HG03095 (cell line): ENCODE measurements around the gene TOM1L1.

Source experiments
- ATAC-seq: cut with Tn5 transposase; IDR thresholded peaks from one replicate; pipeline ENCODE4 v1.9.1; 2021; ENCODE audit warnings: moderate library complexity; ENCODE audit not compliant: unreplicated experiment

The TOM1L1 gene

GRCh38 chr17:54985476-54985875, 84.8 kb downstream of the TOM1L1 start:
- no peak for ATAC-seq

GRCh38 chr17:54990118-54990517, 89.5 kb downstream of the TOM1L1 start:
- ATAC-seq = no peak

DNA sequence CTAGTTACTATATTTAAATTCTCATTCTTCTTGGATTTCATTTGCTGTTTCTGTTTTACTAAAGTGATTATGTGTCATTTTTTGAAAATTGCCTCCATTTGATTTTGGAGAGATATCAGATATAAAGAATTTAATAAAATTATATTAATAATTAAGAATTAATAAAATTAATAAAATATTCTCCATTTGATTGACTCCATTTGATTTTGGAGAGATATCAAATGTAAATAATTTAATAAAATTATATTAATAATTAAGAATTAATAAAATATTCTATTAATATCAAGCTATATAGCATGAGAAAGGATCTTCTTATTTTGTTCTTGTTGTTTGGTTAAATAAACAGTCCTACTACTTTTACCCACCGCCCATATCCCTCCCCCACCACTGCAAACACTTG, 90.9 kb downstream of the TOM1L1 start:
- ATAC-seq = no peak

GRCh38 chr17:54992797-54993639, 92.4 kb downstream of the TOM1L1 start:
- ATAC-seq = peak; percentile 72

GRCh38 chr17:54996441-54996840, 95.8 kb downstream of the TOM1L1 start:
- ATAC-seq = no peak

GRCh38 chr17:55002458-55002857, 101.8 kb downstream of the TOM1L1 start:
- ATAC-seq = no peak

DNA sequence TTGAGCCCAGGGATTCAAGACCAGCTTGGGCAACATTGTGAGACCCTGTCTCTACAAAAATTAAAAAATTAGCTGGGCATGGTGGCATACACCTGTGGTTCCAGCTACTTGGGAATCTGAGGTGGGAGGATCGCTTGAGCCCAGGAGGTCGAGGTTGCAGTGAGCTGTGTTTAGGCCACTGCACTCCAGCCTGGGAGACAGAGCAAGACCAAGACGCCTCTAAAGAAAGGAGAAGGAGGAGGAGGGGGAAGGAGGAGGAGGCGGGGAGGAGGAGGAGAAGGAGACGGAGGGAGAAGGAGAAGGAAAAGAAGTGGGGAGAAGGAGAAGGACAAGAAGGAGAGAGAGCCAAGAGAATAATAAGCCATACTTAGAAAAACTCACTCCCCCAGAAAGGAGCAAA, 103.8 kb downstream of the TOM1L1 start:
- ATAC-seq = no peak

DNA sequence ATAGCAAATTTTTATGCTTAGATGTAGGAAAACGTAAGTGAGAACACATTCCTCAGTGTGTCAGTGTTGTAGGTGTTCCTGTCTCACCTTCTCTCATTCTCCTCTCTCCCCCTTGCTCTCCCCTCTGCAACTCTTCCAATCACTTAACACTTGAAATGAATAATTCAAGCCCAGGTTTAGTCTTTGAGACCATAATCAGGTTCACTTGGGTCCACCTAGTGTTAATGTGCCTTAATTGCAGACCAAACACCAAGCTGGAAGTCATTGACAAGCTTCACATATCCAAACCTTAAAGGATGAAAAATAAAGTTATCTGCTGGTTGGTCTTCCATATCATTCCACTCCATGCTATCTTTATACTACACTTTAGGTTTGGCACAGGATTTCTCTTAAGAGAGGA, 104.9 kb downstream of the TOM1L1 start:
- ATAC-seq = no peak
